Endothelial cell of umbilical vein (primary cell): ENCODE measurements around the gene ZC2HC1B. TPM values are rescaled to one million over a fixed set of nuclear protein-coding genes. Genes with fewer than 3 reads are reported as not detected.

Source experiments
- BruUV-seq: library from RNA; stranded (reverse); fragments of 400-500 nt; replicated peaks from 2 replicates; lab custom pipeline; 2021; lab: Mats Ljungman, UMichigan
- CTCF ChIA-PET: fragments of 300-600, 350-600 bp; sonication (Branson Sonifier 250); formaldehyde crosslinking; loops from one replicate; lab custom pipeline; 2021; ENCODE audit warnings: antibody characterized with exemption, inconsistent platforms; lab: Charles Lee
- POLR2A ChIA-PET: fragments of 300-600, 350-600 bp; sonication (Branson Sonifier 250); formaldehyde crosslinking; loops from one replicate; lab custom pipeline; 2021; ENCODE audit warnings: antibody characterized with exemption, inconsistent platforms; lab: Charles Lee
- DNase-seq: peaks from one replicate; pipeline ENCODE4 v3.0.0-alpha.2; 2011; ENCODE audit warnings: low read depth, low spot score
- FAIRE-seq: peaks from 2 replicates; lab custom pipeline; 2011; peaks lifted over from hg19 to GRCh38; lab: Jason Lieb, UNC
- H2AFZ ChIP-seq: 2 replicates; pipeline ENCODE4 v1.6.0; 2012; ENCODE audit warnings: low read depth, low read length, control low read depth, inconsistent platforms
- H3K27ac ChIP-seq: 2 replicates; pipeline ENCODE4 v1.5.1; 2011; ENCODE audit warnings: low read depth, mild to moderate bottlenecking, control low read depth, low read length, moderate library complexity; ENCODE audit not compliant: insufficient read depth
- H3K27me3 ChIP-seq, 2 experiments: 2 replicates each; pipeline versions ENCODE4 v1.6.0 to v1.6.1; 2011; ENCODE audit warnings: low read length in 2 of 2, mixed read lengths in 1 of 2; ENCODE audit not compliant: control insufficient read depth in 2 of 2, insufficient read depth in 2 of 2
- H3K36me3 ChIP-seq, 2 experiments: 2 replicates in 1 of 2; 3 replicates in 1 of 2; pipeline ENCODE4 v1.5.1; 2011; ENCODE audit warnings: low read length in 2 of 2, mild to moderate bottlenecking in 1 of 2, moderate library complexity in 1 of 2; ENCODE audit not compliant: control insufficient read depth in 2 of 2, insufficient read depth in 2 of 2; ENCODE audit errors: extremely low read depth in 1 of 2
- H3K4me1 ChIP-seq: 3 replicates; pipeline ENCODE4 v1.5.1; 2011; ENCODE audit warnings: mild to moderate bottlenecking, low read length; ENCODE audit not compliant: control insufficient read depth, insufficient read depth; ENCODE audit errors: extremely low read depth
- H3K4me2 ChIP-seq: 2 replicates; pipeline ENCODE4 v1.6.1; 2011; ENCODE audit warnings: low read length, control low read depth, mixed read lengths; ENCODE audit not compliant: insufficient read depth
- H3K4me3 ChIP-seq, 3 experiments: fragments of 200-600 bp in 1 of 3; sonication (generic), shearing (Covaris generic) in 1 of 3; replicated peaks in 1 of 3; 2 replicates each; pipeline ENCODE4 v1.5.1; 2011 to 2016; ENCODE audit warnings: control low read depth in 3 of 3, low read length in 3 of 3, mild to moderate bottlenecking in 2 of 3, inconsistent platforms in 1 of 3, low read depth in 1 of 3, moderate library complexity in 1 of 3; ENCODE audit not compliant: insufficient read depth in 1 of 3
- H3K79me2 ChIP-seq: 2 replicates; pipeline ENCODE4 v1.6.0; 2012; ENCODE audit warnings: low read length, inconsistent platforms; ENCODE audit not compliant: control insufficient read depth, insufficient read depth
- H3K9ac ChIP-seq: replicated peaks from 2 replicates; pipeline ENCODE3; 2011; ENCODE audit warnings: low read length, control low read depth; ENCODE audit not compliant: insufficient read depth; ENCODE audit errors: extremely low read depth
- H3K9me1 ChIP-seq: replicated peaks from 3 replicates; pipeline ENCODE4 v1.6.0; 2011; ENCODE audit warnings: mild to moderate bottlenecking, low read length; ENCODE audit not compliant: control insufficient read depth, insufficient read depth; ENCODE audit errors: extremely low read depth
- H3K9me3 ChIP-seq: replicated peaks from 2 replicates; pipeline ENCODE4 v1.5.1; 2012; ENCODE audit warnings: low read length, inconsistent platforms; ENCODE audit not compliant: control insufficient read depth, insufficient read depth
- H4K20me1 ChIP-seq: replicated peaks from 2 replicates; pipeline ENCODE3; 2011; ENCODE audit warnings: mild to moderate bottlenecking, low read length; ENCODE audit not compliant: control insufficient read depth, insufficient read depth; ENCODE audit errors: extremely low read depth
- EZH2 ChIP-seq: IDR thresholded peaks from 2 replicates; pipeline ENCODE4 v1.6.1; 2012; ENCODE audit warnings: borderline replicate concordance, low read depth, mild to moderate bottlenecking, moderate library complexity, low read length, inconsistent platforms; ENCODE audit not compliant: severe bottlenecking
- FOS ChIP-seq: IDR thresholded peaks from 2 replicates; pipeline ENCODE4 v1.6.1; 2011; ENCODE audit warnings: mild to moderate bottlenecking, low read length, moderate library complexity, borderline replicate concordance; ENCODE audit not compliant: insufficient read depth
- GATA2 ChIP-seq: IDR thresholded peaks from 2 replicates; pipeline ENCODE4 v1.7.0; 2011; ENCODE audit warnings: low read depth, mild to moderate bottlenecking, moderate library complexity, mixed read lengths, low read length; ENCODE audit not compliant: insufficient read length, insufficient read depth
- JUN ChIP-seq: IDR thresholded peaks from 2 replicates; pipeline ENCODE4 v1.6.1; 2011; ENCODE audit warnings: borderline replicate concordance, low read depth; ENCODE audit not compliant: insufficient read length, insufficient read depth
- MYC ChIP-seq: IDR thresholded peaks from one replicate; pipeline ENCODE4 v1.6.1; 2011; ENCODE audit warnings: mild to moderate bottlenecking, low read depth, low read length
- POLR2A ChIP-seq: IDR thresholded peaks from 2 replicates; pipeline ENCODE4 v1.6.1; 2012; ENCODE audit warnings: low read depth, mild to moderate bottlenecking, control low read depth, low read length
- POLR2AphosphoS5 ChIP-seq: IDR thresholded peaks from 2 replicates; pipeline ENCODE4 v1.6.1; 2012; ENCODE audit warnings: low read depth, mild to moderate bottlenecking, control low read depth, low read length, moderate library complexity; ENCODE audit not compliant: insufficient read depth
- dilution Hi-C: fragments of 300-500 bp; cut with MboI; formaldehyde crosslinking; loops from one replicate; pipeline ENCODE4 v1.15.0; 2019; ENCODE audit warnings: low sequenced_read_pairs; ENCODE audit not compliant: extremely low pct_ligation_motif_present
- intact Hi-C: fragments of 100-400 bp; cut with micrococcal nuclease; formaldehyde crosslinking; loops from one replicate; pipeline ENCODE4 v1.10.0; 2022
- polyA plus RNA-seq, 4 experiments: library from polyadenylated mRNA; depleted of rRNA in 3 of 4; stranded (reverse) in 3 of 4; unstranded in 1 of 4; fragments of >200 nt; gene quantifications; 2 replicates each; pipeline versions ENCODE4 v1.2.1 to v1.2.3, GENCODE V29; 2011 to 2012; ENCODE audit warnings: missing spikeins in 1 of 4
- total RNA-seq: library from RNA; stranded (reverse); gene quantifications from 2 replicates; pipeline ENCODE4 v1.2.3, GENCODE V29; 2021
- TF ChIP-seq, protein P1 (sequence below): IDR thresholded peaks from 2 replicates; pipeline ENCODE4 v1.6.1; 2011; ENCODE audit not compliant: insufficient read depth, insufficient read length
- TF ChIP-seq, protein P2 (sequence below), 2 donors: IDR thresholded peaks; 1 replicate in 1 of 2; 2 replicates in 1 of 2; pipeline ENCODE4 v1.5.1; 2011; ENCODE audit warnings: low read length in 2 of 2, mild to moderate bottlenecking in 2 of 2, moderate library complexity in 2 of 2, control low read depth in 1 of 2, inconsistent platforms in 1 of 2, low read depth in 1 of 2; ENCODE audit not compliant: insufficient read depth in 1 of 2; ENCODE audit errors: extremely low read depth in 1 of 2

Gene ZC2HC1B
- total and polyA plus RNA-seq, 2 donors (not counting 3 experiments of a cell fraction or from before 2014, with no cell fraction given): not detected

DNA sequence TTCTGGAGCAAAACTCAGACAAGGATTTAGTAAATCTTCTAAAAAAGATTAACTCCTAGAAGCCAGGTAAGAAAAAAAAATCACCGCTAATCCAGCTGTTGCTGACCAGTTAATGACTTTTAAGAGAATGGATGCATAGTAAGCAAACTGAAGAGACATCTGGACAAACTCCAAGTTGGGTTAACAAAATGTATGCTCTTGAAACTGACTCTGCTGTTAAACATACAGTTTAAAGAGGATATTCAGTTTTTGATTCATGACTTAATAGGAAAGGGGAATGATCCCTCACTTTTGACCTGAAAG lies 73.3 kb downstream of the ZC2HC1B start:
- Histone ChIP-seq H3K9me1 (no peaks in the 10 kb centered on the region), H3K27me3 (peaks cover 1 to 7% of the 10 kb centered on the region in 2 experiments), H3K4me3 (no peak overlapping the region), H4K20me1 (no peaks in the 10 kb centered on the region), H2AFZ (no peak overlapping the region), H3K79me2 (no peaks in the 10 kb centered on the region), H3K27ac (no peak overlapping the region), H3K9ac (no peak overlapping the region), H3K36me3 (no peaks in the 10 kb centered on the region), H3K4me1 (no peaks in the 10 kb centered on the region), H3K4me2 (no peak overlapping the region), H3K9me3 (no peaks in the 10 kb centered on the region)
- FAIRE-seq (no peak), DNase-seq (no peak)
- no peak for TF ChIP-seq POLR2AphosphoS5
- TF ChIP-seq JUN: no peak
- TF ChIP-seq MYC: no peak
- no peak for TF ChIP-seq GATA2
- TF ChIP-seq, protein P1, sequence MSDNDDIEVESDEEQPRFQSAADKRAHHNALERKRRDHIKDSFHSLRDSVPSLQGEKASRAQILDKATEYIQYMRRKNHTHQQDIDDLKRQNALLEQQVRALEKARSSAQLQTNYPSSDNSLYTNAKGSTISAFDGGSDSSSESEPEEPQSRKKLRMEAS: no peak
- no peak for TF ChIP-seq EZH2
- no peak for TF ChIP-seq POLR2A
- TF ChIP-seq, protein P2, sequence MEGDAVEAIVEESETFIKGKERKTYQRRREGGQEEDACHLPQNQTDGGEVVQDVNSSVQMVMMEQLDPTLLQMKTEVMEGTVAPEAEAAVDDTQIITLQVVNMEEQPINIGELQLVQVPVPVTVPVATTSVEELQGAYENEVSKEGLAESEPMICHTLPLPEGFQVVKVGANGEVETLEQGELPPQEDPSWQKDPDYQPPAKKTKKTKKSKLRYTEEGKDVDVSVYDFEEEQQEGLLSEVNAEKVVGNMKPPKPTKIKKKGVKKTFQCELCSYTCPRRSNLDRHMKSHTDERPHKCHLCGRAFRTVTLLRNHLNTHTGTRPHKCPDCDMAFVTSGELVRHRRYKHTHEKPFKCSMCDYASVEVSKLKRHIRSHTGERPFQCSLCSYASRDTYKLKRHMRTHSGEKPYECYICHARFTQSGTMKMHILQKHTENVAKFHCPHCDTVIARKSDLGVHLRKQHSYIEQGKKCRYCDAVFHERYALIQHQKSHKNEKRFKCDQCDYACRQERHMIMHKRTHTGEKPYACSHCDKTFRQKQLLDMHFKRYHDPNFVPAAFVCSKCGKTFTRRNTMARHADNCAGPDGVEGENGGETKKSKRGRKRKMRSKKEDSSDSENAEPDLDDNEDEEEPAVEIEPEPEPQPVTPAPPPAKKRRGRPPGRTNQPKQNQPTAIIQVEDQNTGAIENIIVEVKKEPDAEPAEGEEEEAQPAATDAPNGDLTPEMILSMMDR (IDR thresholded peaks at IDR 0.05; ENCODE audit: extremely low read depth in 1 of 2, insufficient read depth in 1 of 2, low read depth in 1 of 2, low read length in 2 of 2): no peak
- no peak for TF ChIP-seq FOS
- POLR2A ChIA-PET: no interaction called here
- BruUV-seq: no TSS peak
- dilution Hi-C loops (no loop called here), intact Hi-C loops (no loop called here)
- CTCF ChIA-PET: interaction anchor here (0.6 to 3.1 kb wide), 2 partner anchors 13 to 36 kb away, joined by 3 to 12 read pairs; no protein-coding TSS in a partner anchor
